Effector memory CD8-positive, alpha-beta T cell (primary cell): ENCODE results near the gene MVB12B.

ENCODE experiments used
- ATAC-seq: fragments of 150-1000 bp; cut with Tn5 transposase; replicated peaks from 2 replicates; pipeline ENCODE4 v1.10.0; 2021; ENCODE audit warnings: mild to moderate bottlenecking, moderate library complexity
- DNase-seq, 3 experiments: peaks; one replicate each; pipeline ENCODE4 v3.0.0; 2021
- H3K27ac Mint-ChIP-seq, 2 donors: one replicate each; pipeline ENCODE4 v1.8.0; 2022; ENCODE audit warnings: mild to moderate bottlenecking in 2 of 2, mixed read lengths in 2 of 2, moderate library complexity in 2 of 2
- H3K27me3 Mint-ChIP-seq, 2 donors: one replicate each; pipeline ENCODE4 v1.8.0; 2022; ENCODE audit warnings: mixed read lengths in 2 of 2
- H3K36me3 Mint-ChIP-seq: one replicate; pipeline ENCODE4 v1.8.0; 2022; ENCODE audit warnings: mild to moderate bottlenecking, moderate library complexity, mixed read lengths; ENCODE audit not compliant: insufficient read depth
- H3K4me1 Mint-ChIP-seq, 2 donors: one replicate each; pipeline ENCODE4 v1.8.0; 2022; ENCODE audit warnings: low read depth in 2 of 2, mixed read lengths in 2 of 2
- H3K4me3 Mint-ChIP-seq, 2 donors: one replicate each; pipeline ENCODE4 v1.8.0; 2022; ENCODE audit warnings: mild to moderate bottlenecking in 2 of 2, mixed read lengths in 2 of 2, moderate library complexity in 2 of 2
- H3K9me3 Mint-ChIP-seq, 2 donors: one replicate each; pipeline ENCODE4 v1.8.0; 2022; ENCODE audit warnings: mixed read lengths in 2 of 2

The MVB12B gene

GRCh38 chr9:126521976-126522590 is 195.5 kb downstream of the MVB12B start:
- Mint-ChIP-seq H3K4me1 (peaks cover 42 to 46% of the 10 kb centered on the region in 2 donors), H3K4me3 (no peak overlapping the region), H3K27ac (no peak overlapping the region), H3K27me3 (no peaks in the 10 kb centered on the region), H3K9me3 (no peaks in the 10 kb centered on the region), H3K36me3 (peaks cover 4% of the 10 kb centered on the region)
- DNase-seq: no peak
- no peak for ATAC-seq

- Mint-ChIP-seq H3K9me3 (no peaks in the 10 kb centered on the region), H3K4me1 (peaks cover 36 to 39% of the 10 kb centered on the region in 2 donors), H3K4me3 (peak overlapping the region; percentile 27 to 68), H3K27ac (peak overlapping the region; percentile 11 to 59), H3K27me3 (no peaks in the 10 kb centered on the region), H3K36me3 (peaks cover 4% of the 10 kb centered on the region)
- ATAC-seq (no peak), DNase-seq (no peak)
These were observed 196.2 kb downstream of the MVB12B start for GRCh38 chr9:126522612-126523356.

- peak; percentile 46 to 51 (median 49) for DNase-seq
- H3K27me3 Mint-ChIP-seq: no peaks in the 10 kb centered on the region
- peak; percentile 85 for ATAC-seq
These were observed 197.0 kb downstream of the MVB12B start for GRCh38 chr9:126523611-126524111.

DNA sequence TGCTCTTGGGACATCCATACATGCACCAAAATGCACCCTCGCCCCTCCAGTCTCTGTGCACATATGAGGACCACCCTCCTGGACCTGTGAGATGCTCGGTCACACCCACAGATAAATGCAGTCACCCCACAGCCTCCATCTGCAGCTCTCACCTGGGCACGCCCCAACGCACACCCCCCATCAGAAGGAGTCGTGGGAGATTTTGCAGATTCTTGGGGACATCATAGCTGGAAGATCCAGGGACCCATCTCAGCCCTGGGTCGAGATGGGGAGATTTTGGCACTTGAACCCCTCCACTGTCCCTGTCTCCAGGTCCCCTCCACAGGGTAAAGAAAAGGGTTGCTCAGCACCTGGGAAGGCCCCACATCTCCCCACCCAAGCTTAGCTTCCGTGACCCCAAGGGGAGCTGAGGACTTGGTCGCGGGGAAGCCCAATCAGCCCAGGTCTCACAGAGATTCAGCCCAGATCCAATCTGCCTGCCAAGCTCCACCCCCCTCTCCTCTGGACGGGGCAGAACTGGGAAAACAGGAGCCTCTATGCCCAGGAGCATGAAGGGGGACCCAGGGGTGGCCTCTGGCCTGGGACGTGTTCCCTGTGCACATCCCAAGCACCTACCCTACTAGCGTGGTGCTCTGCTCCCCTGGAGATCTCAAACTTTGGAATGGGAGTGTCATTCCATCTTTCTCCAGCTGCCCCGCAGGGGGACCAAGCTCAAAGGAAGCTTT is 197.9 kb downstream of the MVB12B start:
- Mint-ChIP-seq H3K36me3 (peaks cover 4% of the 10 kb centered on the region), H3K4me1 (peaks cover 21 to 24% of the 10 kb centered on the region in 2 donors), H3K27me3 (no peaks in the 10 kb centered on the region), H3K9me3 (no peaks in the 10 kb centered on the region), H3K27ac (peak overlapping the region; percentile 11 to 59), H3K4me3 (peak overlapping the region; percentile 62 to 68)
- no peak for ATAC-seq
- no peak for DNase-seq

More at GRCh38 chr9:126523611-126524111, 197.0 kb downstream of the MVB12B start:
- no peaks in the 10 kb centered on the region for H3K9me3 Mint-ChIP-seq
- H3K4me1 Mint-ChIP-seq: peaks cover 30 to 33% of the 10 kb centered on the region in 2 donors
- peaks cover 4% of the 10 kb centered on the region for H3K36me3 Mint-ChIP-seq
- peak overlapping the region; percentile 11 to 59 for H3K27ac Mint-ChIP-seq
- H3K4me3 Mint-ChIP-seq: peak overlapping the region; percentile 62 to 68

DNA sequence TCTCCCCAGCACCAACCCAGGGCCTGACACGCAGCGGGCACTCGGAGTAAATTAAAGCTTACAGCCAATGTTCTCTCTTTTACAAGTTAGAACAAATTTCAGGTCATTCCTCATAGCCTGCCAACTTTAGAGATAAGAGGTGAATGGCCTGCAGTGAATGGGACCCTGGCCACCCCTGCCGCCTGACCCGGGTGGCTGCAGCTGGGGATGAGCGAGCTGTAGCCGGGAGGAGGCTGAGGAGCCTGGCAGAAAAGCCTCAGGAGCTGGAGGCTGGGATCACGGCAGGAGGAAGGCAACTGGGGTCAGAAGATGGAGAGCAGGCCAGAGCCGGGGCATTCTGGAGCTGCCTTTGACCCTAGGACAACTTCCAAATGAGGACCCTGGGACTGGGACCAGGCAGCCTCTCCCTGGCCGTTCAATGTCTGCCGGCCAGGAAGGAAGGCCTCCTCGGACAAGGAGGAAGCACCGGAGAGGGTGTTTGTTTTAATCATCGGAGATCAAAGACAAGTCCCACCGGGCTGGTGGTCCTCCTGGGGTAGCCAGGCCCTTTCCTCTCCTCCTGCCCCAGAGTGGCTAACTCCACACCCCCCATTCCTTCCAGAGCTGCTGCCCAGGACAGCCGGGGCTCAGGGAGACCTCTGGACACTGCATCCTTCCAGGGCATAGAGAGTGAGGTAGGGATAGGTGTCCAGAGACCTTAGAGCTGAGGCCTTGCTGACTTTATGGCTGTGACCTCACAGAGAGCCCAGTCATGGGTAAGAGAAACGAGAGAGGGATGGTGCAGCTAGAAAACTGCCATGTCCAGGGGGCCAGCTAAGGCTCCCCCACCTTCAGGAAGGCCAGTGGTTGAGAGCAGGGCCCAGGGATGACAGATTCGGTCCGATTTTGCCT is 199.8 kb downstream of the MVB12B start:
- no peak overlapping the region for H3K4me3 Mint-ChIP-seq
- peaks cover 4% of the 10 kb centered on the region for H3K36me3 Mint-ChIP-seq
- H3K9me3 Mint-ChIP-seq: no peaks in the 10 kb centered on the region
- H3K27ac Mint-ChIP-seq: no peak overlapping the region
- peaks cover 18 to 20% of the 10 kb centered on the region in 2 donors for H3K4me1 Mint-ChIP-seq
- ATAC-seq (no peak), DNase-seq (no peak)
- H3K27me3 Mint-ChIP-seq: no peaks in the 10 kb centered on the region

DNA sequence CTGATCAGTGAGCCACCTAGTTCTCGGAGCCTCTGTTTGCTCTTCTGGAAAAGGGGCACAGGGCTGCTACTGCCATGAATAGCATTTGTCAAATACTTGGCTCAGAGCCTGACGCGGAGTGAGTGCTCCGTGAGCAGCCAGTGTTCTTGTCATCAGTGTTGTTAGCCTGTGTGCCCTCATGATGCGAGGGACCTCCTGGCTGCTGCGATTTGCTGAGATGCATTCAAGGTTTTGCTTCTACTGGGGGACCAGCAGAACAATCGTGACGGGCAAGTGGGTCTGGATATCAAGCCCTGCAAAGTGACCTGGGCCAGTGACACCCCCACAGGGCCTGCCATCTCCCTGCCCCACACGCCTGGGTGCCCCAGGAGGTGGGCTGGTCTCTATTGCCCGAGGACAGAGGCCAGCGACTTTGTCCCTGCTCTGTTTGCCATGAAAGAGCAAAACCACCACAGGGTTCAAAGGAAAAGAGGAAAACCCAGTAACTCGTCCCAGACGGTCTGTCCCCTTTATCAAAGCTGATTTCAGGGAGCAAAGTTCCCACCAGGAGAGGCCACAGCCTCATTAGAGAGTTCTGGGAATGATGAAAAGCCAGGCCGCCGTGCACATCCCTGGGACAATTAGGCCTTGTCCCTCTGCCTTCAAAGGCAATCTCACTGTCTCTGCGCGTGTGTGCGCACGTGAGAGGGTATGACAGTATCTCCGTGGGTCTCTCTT is 200.6 kb downstream of the MVB12B start:
- H3K27ac Mint-ChIP-seq: no peak overlapping the region
- H3K4me1 Mint-ChIP-seq: peaks cover 18 to 20% of the 10 kb centered on the region in 2 donors
- H3K4me3 Mint-ChIP-seq: no peak overlapping the region
- H3K27me3 Mint-ChIP-seq: no peaks in the 10 kb centered on the region
- H3K9me3 Mint-ChIP-seq: no peaks in the 10 kb centered on the region
- H3K36me3 Mint-ChIP-seq: peaks cover 7% of the 10 kb centered on the region
- ATAC-seq: no peak
- no peak for DNase-seq

GRCh38 chr9:126528111-126528510 is 201.5 kb downstream of the MVB12B start:
- peaks cover 14 to 16% of the 10 kb centered on the region in 2 donors for H3K4me1 Mint-ChIP-seq
- no peaks in the 10 kb centered on the region for H3K9me3 Mint-ChIP-seq
- peaks cover 7% of the 10 kb centered on the region for H3K36me3 Mint-ChIP-seq
- ATAC-seq: no peak
- no peak overlapping the region for H3K4me3 Mint-ChIP-seq
- peaks cover 0 to 5% of the 10 kb centered on the region in 2 donors for H3K27me3 Mint-ChIP-seq
- DNase-seq: no peak
- H3K27ac Mint-ChIP-seq: no peak overlapping the region

GRCh38 chr9:126528915-126529314 is 202.3 kb downstream of the MVB12B start:
- peaks cover 6 to 8% of the 10 kb centered on the region in 2 donors for H3K4me1 Mint-ChIP-seq
- peaks cover 7% of the 10 kb centered on the region for H3K36me3 Mint-ChIP-seq
- H3K27ac Mint-ChIP-seq: no peak overlapping the region
- H3K27me3 Mint-ChIP-seq: peaks cover 2 to 13% of the 10 kb centered on the region in 2 donors
- no peak overlapping the region for H3K4me3 Mint-ChIP-seq
- ATAC-seq (no peak), DNase-seq (no peak)
- no peaks in the 10 kb centered on the region for H3K9me3 Mint-ChIP-seq

DNA sequence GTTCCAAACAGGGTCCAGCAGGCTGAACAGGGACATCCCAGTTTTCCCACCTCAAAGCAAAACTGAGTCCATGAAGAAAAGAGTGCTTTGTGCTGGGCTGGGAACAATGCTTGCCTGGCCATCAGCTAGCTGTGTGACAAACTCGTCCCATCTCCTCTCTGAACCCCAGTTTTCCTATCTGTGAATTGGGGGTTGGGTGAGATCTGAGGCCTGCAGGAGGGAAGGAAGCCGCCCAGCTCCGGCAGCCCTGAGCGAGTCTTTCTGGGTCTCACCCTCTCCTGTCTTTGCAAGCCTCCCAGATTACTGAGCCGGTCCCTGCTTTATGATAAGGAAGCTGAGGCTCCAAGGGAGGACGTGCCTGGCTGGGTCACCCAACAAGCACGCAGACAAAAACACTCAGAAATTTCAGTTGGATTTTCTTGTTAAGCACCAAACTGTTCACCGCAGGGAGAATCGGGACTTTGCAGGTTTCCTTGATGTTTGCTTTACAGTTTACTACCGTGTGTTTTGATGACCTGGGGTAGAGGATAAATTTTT is 204.5 kb downstream of the MVB12B start:
- peaks cover 9% of the 10 kb centered on the region for H3K36me3 Mint-ChIP-seq
- ATAC-seq (no peak), DNase-seq (no peak)
- no peak overlapping the region for H3K4me3 Mint-ChIP-seq
- H3K27ac Mint-ChIP-seq: no peak overlapping the region
- H3K27me3 Mint-ChIP-seq: peaks cover 20 to 27% of the 10 kb centered on the region in 2 donors
- no peaks in the 10 kb centered on the region for H3K9me3 Mint-ChIP-seq
- H3K4me1 Mint-ChIP-seq: no peaks in the 10 kb centered on the region

DNA sequence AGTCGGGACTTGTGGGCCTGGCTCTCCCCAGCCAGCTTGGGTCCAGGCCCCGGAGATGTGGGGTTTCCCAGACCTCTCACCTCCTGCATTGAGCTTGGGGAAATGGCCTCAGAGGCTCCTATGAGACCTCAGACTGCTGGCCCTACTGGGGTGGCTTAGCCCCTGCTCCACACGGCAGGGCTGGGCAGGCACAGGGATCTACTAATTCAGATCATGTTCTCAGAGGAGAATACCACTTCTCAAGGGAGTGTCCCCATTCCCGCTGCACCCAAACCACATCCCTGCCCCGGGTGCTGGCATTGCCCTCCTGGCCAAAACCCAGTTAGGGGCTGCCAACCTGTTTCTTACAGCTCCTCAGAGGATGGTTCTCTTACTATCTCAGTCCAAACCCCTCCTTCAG is 205.0 kb downstream of the MVB12B start:
- DNase-seq (no peak), ATAC-seq (no peak)
- H3K27ac Mint-ChIP-seq: no peak overlapping the region

DNA sequence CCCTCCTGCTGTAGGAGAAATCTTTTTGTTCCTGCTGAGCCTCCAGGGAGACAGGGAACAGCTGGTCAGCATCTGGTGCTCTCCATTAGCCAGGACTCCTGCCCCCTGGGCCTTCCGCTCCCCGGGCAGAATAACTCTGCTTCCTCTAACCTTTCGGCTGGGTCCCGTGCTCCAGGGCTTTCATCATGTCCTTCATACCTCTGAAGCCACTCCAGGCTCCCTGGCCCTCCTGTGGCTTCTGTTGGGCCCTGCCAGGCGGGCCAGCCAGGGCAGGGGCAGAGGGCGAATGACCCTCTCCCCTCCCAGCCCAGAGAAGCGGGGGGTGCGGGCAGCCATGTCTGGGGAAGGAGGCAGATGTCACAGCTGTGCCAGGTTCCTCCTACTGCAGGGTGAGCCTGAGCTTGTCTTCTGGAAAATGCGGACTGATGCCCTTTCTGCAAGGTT is 205.4 kb downstream of the MVB12B start:
- H3K4me3 Mint-ChIP-seq: no peak overlapping the region
- no peak overlapping the region for H3K27ac Mint-ChIP-seq
- H3K36me3 Mint-ChIP-seq: peaks cover 9% of the 10 kb centered on the region
- H3K9me3 Mint-ChIP-seq: no peaks in the 10 kb centered on the region
- ATAC-seq: no peak
- H3K4me1 Mint-ChIP-seq: no peaks in the 10 kb centered on the region
- peaks cover 27 to 29% of the 10 kb centered on the region in 2 donors for H3K27me3 Mint-ChIP-seq
- DNase-seq: no peak

More for the DNA sequence above, 205.0 kb downstream of the MVB12B start:
- H3K4me3 Mint-ChIP-seq: no peak overlapping the region
- peaks cover 9% of the 10 kb centered on the region for H3K36me3 Mint-ChIP-seq
- H3K4me1 Mint-ChIP-seq: no peaks in the 10 kb centered on the region
- H3K27me3 Mint-ChIP-seq: peaks cover 22 to 27% of the 10 kb centered on the region in 2 donors
- H3K9me3 Mint-ChIP-seq: no peaks in the 10 kb centered on the region

DNA sequence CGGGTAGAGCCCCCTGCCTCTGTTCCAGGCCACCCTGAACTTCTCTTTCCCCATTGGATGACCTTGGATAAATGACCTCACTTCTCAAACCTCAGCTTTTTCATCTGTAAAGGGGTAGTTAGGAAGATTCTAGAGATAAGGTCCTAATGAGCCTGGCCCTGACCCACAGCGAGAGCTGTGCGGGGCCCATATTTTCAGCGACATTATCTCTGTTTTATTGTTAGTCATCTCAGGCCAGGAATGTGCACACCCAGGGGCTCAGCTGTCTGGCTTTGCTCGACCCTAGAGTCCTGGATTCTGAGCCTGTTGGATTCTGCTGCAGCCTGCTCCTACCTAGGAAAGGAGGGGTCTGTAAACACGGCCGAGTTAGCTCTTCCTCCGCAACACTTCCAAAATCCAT is 205.9 kb downstream of the MVB12B start:
- peaks cover 31 to 34% of the 10 kb centered on the region in 2 donors for H3K27me3 Mint-ChIP-seq
- H3K4me1 Mint-ChIP-seq: no peaks in the 10 kb centered on the region
- ATAC-seq (no peak), DNase-seq (no peak)
- H3K36me3 Mint-ChIP-seq: peaks cover 9% of the 10 kb centered on the region
- no peak overlapping the region for H3K27ac Mint-ChIP-seq
- H3K4me3 Mint-ChIP-seq: no peak overlapping the region
- no peaks in the 10 kb centered on the region for H3K9me3 Mint-ChIP-seq
